MM.1S (cell line): ENCODE measurements around the gene RASGRF2.

Experiments used
- CTCF ChIP-seq: fragments of 300-600 bp; sonication (generic); IDR thresholded peaks from 2 replicates; pipeline ENCODE4 v1.5.1; 2016; ENCODE audit warnings: antibody characterized with exemption, low read length, mixed read lengths
- EZH2 ChIP-seq: fragments of 300-600 bp; sonication (generic); optimal IDR thresholded peaks from 2 replicates; pipeline ENCODE3; 2017; ENCODE audit warnings: low read depth, mild to moderate bottlenecking, antibody characterized with exemption, low read length, mixed read lengths
- EZH2phosphoT487 ChIP-seq: fragments of 300-600 bp; sonication (generic); IDR thresholded peaks from 2 replicates; pipeline ENCODE4 v1.6.1; 2018; ENCODE audit warnings: antibody characterized with exemption, low read length

- TF ChIP-seq CTCF (no peak), EZH2 (no peak), EZH2phosphoT487 (no peak)
Measured at GRCh38 chr5:80926979-80927656, 33.0 kb upstream of the RASGRF2 start.
